ENCODE results near the gene SOX6. TPM values are rescaled to one million over a fixed set of nuclear protein-coding genes. Genes with fewer than 3 reads are reported as not detected.

SOX6 gene
- total and polyA plus RNA-seq, 2 experiments from 2014 or later, result 0.03 to 0.66 TPM

GRCh38 chr11:16013649-16014275 is 342.6 kb downstream of the SOX6 start:
- ATAC-seq, result no peak
- H3K27ac Mint-ChIP-seq, result no peak overlapping the region
- no peaks in the 10 kb centered on the region for H3K79me2 ChIP-seq (replicated peaks; ENCODE audit: insufficient read depth)
- no peaks in the 10 kb centered on the region for H3K9me2 ChIP-seq (ENCODE audit: insufficient read depth)
- H3K4me3 Mint-ChIP-seq, result no peak overlapping the region
- H4K20me1 ChIP-seq (replicated peaks; ENCODE audit: insufficient read depth), result no peaks in the 10 kb centered on the region
- H3K27me3 ChIP-seq (ENCODE audit: insufficient read depth), result no peaks in the 10 kb centered on the region
- H3F3A ChIP-seq (replicated peaks; ENCODE audit: low read depth), result no peaks in the 10 kb centered on the region
- H3K27ac ChIP-seq (ENCODE audit: low read depth), result no peak overlapping the region
- H3K4me1 ChIP-seq (ENCODE audit: insufficient read depth), result peaks cover 22% of the 10 kb centered on the region
- no peak overlapping the region for H3K4me3 ChIP-seq
- no peaks in the 10 kb centered on the region for H3K36me3 Mint-ChIP-seq (ENCODE audit: low read depth)
- no peak overlapping the region for H2AFZ ChIP-seq
- no peaks in the 10 kb centered on the region for H3K9me3 Mint-ChIP-seq
- H3K27me3 Mint-ChIP-seq (ENCODE audit: insufficient read depth, low read depth, poor library complexity), result no peaks in the 10 kb centered on the region
- no peaks in the 10 kb centered on the region for H3K36me3 ChIP-seq (ENCODE audit: insufficient read depth)
- no peak for DNase-seq (ENCODE audit: low spot score)
- H3K4me1 Mint-ChIP-seq, result peaks cover 34% of the 10 kb centered on the region
- no peak overlapping the region for H3K4me2 ChIP-seq
- TF ChIP-seq STAT1 (IDR thresholded peaks at IDR 0.05; ENCODE audit: unreplicated experiment) (no peak), CTCF (conservative IDR thresholded peaks at IDR 0.05; ENCODE audit: low read depth in 2 of 2) (no peak), EZH2 (IDR thresholded peaks at IDR 0.05; ENCODE audit: low read depth, unreplicated experiment) (no peak), ETS1 (IDR thresholded peaks at IDR 0.05) (no peak), ZNF462 (CRISPR knock-in tag; IDR thresholded peaks at IDR 0.05) (no peak), NANOG (IDR thresholded peaks at IDR 0.05; ENCODE audit: borderline replicate concordance) (no peak), POLR2AphosphoS5 (IDR thresholded peaks at IDR 0.05; ENCODE audit: low read depth) (no peak), JUNB (IDR thresholded peaks at IDR 0.05; ENCODE audit: unreplicated experiment) (no peak), REST (IDR thresholded peaks at IDR 0.05; ENCODE audit: unreplicated experiment) (no peak), ZNF114 (CRISPR knock-in tag; IDR thresholded peaks at IDR 0.05) (no peak), EZH2phosphoT487 (IDR thresholded peaks at IDR 0.05; ENCODE audit: unreplicated experiment) (no peak), CREB1 (CRISPR knock-in tag; IDR thresholded peaks at IDR 0.05; ENCODE audit: low read depth) (no peak), ZNF331 (CRISPR knock-in tag; IDR thresholded peaks at IDR 0.05; ENCODE audit: low read depth) (no peak)

Data from GM23338 (cell line).